Right hindlimb (tissue), 1 donor: Measurements from ENCODE around the gene EPB41.
"Not testable (repeated sequence)": the region's sequence is repeated elsewhere in the genome, so short reads cannot be mapped to it uniquely, and the experiment has no call there.

Source experiments
- DNase-seq: peaks from one replicate; pipeline ENCODE4 v3.0.0-alpha.2; 2018

The EPB41 gene

DNA sequence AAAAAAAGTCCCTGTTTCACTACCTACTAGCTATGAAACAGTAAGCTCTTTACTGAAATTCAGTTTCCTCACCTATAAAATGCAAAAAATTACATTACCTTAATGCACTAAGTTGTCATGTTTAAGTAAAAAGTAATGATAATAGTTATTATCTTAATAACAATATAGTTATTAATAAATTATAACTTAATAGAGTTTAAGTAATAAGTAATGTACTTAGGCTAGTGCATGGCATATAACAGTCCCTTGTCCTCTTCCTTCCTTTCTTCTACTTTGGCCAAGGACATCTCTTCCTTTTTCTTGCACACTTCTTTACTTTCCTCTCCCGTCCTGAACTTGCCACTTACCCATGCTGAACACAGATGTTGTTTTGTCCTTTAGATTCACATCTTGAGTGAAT, 200.3 kb downstream of the EPB41 start:
- DNase-seq: no peak

DNA sequence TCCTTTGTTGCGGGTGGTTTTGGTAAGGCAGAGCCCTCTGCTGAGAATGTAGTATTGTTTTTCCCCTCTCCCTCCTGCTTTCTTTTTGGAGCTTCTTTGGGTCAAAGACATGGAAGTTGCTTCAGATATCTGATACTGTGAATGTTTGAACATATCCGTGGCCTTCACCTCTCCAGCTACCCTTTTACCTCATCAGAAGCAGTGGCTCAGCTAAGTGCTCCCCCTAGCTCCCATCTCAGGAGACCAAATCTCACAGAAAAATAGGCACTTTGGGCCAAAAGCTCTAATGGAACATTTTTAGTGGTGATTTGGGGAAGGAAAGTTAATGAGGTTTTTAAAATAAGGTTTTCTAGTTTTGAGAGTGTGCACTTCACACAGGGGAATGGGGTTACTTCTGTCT, 203.0 kb downstream of the EPB41 start:
- no peak for DNase-seq

DNA sequence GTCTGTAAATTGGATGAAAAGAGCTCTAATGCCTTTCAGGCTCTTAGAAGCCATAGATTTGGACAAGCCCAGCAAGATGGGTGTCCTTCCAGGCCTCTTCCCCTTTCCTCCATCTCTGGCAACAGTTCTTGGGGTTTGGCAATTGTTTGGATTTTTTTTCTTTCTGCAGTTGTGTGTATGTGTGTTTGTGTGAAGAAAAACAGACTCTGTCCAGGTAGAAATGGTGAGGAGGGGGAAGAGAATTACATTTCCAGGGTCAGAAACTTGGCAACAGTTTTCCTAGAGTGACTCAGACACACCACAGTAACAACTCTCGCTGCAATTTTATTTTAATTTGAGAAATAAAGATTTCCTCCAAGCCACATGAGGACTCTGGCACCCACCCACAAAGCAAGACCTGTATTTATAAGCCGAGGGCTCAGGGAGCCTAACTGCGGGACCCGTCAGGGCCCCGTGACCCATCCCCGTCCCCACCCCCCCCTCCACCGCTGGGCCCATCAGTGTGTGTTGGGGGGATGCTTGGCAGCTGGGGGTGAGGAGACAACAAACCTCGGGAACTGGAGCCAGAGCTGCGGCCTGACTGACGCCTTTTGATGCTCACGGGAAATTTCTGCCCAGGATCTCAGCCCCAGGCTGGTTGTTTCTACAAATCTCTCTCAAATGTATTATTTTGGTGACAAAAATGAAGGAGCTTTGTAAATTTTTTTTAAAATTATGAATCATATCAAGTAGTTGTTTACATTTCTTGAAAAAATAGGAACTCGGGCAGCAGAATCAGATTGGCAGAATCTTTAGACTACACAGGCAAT, 205.0 kb downstream of the EPB41 start:
- no peak for DNase-seq

DNA sequence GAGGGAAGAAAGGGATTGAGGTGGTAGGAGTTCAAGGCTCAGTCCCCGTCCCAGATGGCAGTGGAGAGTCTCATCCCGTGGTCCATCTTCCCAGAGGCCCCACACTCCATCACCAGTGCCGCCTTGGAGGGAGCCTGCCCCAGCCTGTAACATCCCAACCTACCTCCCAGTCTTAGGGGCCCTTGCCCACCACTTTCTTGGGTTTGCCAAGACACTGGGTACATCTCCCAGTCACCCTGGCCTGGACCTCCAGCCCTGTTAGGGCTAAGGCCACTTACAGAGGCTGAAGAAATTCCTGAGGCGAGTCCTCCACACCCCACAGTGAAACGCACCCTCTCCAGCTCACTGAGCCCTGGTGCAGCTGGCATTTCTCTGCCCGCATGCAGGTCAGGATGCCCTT, 206.0 kb downstream of the EPB41 start:
- no peak for DNase-seq

- peak; percentile 75 for DNase-seq
Measured at GRCh38 chr1:29120947-29121485, 206.6 kb downstream of the EPB41 start.

GRCh38 chr1:29121516-29121935, 207.2 kb downstream of the EPB41 start:
- peak; percentile 46 for DNase-seq

GRCh38 chr1:29121936-29122681, 207.7 kb downstream of the EPB41 start:
- DNase-seq: peak; percentile 80

DNA sequence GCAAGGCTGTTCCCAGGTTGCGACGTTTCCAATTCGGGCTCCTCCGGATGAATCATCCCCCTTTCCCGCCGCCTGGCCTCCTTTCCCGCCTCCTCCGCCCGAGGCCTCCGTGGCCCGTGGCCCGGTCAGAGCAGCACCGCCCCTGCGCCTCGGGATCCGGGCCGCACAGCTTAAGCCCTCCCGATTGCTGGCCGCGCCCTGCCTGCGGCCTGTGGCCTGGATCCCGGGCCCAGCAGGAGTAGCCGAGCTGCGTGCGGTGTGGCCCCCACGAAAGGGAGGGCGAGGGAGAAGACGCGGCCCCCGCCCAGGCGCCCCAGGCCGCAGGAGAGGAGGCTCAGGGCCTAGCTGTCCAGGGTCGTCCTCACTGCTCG, 208.3 kb downstream of the EPB41 start:
- DNase-seq: peak; percentile 82

- DNase-seq: no peak
Measured at GRCh38 chr1:29123053-29123886, 208.9 kb downstream of the EPB41 start.

DNA sequence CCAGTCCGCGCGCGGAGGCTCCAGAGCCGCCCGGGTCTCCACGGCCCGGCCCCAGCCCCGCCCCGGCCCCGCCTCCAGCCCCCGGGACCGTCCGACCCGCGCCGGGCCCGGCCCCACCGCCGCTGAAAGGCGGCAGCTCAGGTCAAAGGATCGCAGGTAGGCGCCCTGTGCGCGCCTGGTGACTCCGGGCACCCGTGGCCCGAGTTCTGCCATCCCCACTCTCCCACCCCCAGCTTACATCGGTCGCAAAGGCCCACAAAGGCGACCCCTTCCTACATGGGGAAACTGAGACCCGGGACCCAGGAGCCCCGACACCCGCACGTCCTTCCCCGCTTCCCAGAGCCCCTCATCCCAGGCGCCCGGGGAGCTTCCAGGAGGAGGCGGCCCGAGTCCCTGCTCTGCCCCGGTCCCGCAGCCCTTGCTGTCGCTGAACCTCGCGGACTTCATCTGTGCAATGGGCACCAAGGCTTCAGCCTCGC, 209.6 kb downstream of the EPB41 start, which contains the start of gene TMEM200B:
TMEM200B (minus strand) TSS at position 17 of the 479 bp plus-strand sequence. CDS start 2,075 bp downstream, outside the sequence.
- DNase-seq: peak; percentile 45

GRCh38 chr1:29124366-29125236, 210.2 kb downstream of the EPB41 start:
- DNase-seq: peak; percentile 95

GRCh38 chr1:29125237-29125641, 210.9 kb downstream of the EPB41 start:
- peak; percentile 47 for DNase-seq

GRCh38 chr1:29125788-29126187, 211.4 kb downstream of the EPB41 start:
- no peak for DNase-seq

- no peak for DNase-seq
Measured at GRCh38 chr1:29126198-29126597, 211.8 kb downstream of the EPB41 start.

DNA sequence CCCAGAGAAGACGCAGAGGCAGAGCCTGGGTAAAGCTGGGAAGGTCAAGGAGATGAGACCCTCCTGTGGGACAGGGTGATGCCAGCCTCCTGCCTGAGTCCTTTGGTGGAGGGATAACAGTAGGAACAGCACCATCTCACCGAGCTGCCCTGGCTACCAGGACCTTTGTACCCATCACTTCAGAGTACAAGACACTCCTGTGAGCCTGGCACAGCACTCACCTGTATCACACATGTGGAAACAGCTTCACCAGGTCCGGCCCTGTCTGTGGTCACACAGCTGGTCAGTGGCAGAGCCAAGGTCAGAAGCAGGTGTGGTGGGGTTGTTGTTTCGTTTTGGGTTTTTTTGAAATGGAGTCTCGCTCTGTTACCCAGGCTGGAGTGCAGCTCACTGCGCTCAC, 214.4 kb downstream of the EPB41 start:
- no peak for DNase-seq

DNA sequence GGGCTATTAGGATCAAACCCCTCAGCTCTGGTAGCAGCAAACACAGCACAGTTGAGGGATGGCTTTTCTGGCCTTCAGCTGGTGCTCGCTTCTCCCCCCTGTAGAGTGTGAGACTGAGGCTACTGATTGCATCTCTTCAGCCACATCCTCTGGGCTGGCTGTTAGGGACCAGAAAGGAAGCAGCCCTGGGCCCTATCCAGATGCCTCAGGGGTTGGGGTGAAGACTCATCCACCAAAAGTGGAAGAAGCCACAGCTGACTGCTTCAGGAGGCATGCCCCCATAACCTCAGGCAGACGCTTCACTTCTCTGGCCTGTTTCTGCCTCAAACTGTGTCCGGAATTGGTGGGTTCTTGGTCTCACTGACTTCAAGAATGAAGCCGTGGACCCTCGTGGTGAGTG, 215.5 kb downstream of the EPB41 start:
- DNase-seq: no peak

DNA sequence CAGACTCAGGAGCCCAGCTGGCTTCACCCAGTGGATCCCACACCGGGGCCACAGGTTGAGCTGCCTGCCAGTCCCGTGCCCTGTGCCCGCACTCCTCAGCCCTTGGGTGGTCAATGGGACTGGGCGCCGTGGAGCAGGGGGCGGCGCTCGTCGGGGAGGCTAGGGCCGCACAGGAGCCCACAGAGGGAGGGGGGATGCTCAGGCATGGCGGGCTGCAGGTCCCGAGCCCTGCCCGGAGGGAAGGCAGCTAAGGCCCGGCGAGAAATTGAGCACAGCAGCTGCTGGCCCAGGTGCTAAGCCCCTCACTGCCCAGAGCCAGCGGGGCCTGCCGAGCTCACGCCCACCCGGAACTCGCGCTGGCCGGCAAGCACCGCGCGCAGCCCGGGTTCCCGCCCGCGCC, 216.7 kb downstream of the EPB41 start:
- DNase-seq: not testable (repeated sequence)

GRCh38 chr1:29133861-29134694, 219.7 kb downstream of the EPB41 start:
- DNase-seq: no peak

- DNase-seq: no peak
Measured at GRCh38 chr1:29134695-29135028, 220.3 kb downstream of the EPB41 start.

- DNase-seq: no peak
Measured at GRCh38 chr1:29136391-29136915, 222.1 kb downstream of the EPB41 start.

DNA sequence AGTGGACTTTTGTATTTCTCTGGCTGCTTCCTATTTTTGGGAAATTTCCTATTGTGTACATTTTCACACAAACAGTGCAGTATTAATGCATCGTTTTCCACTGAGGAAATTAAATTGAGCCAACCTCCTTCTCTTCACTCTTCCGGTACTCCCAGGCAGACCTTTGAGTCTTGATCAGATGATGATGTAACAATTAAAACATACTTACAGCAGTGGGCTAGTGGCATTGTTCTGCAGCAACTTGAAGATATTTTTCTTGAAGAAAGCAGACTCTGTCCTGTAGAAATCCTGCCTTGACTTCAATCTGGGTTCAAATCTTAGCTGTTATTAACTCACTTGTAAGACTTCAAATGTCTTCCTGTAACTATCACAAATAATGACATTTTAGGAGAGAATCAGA, 228.3 kb downstream of the EPB41 start:
- DNase-seq: no peak
